Subcutaneous adipose tissue (tissue), 4 donors: ENCODE results near the gene TRIM17. TPM values are rescaled to one million over a fixed set of nuclear protein-coding genes. Genes with fewer than 3 reads are reported as not detected.

ENCODE experiments used
- CTCF ChIP-seq: fragments of 450-650 bp; IDR thresholded peaks from one replicate; pipeline ENCODE4 v1.5.1; 2016; ENCODE audit warnings: low read depth, mild to moderate bottlenecking, control low read depth, antibody characterized with exemption, moderate library complexity
- total RNA-seq, 4 donors: library from RNA; depleted of rRNA; stranded (reverse); fragments of >200 nt; gene quantifications; one replicate each; pipeline ENCODE4 v1.1.0, GENCODE V29; 2016

Gene TRIM17
- total RNA-seq, 4 donors from 2014 or later, result not detected

GRCh38 chr1:228366866-228367741, 49.6 kb downstream of the TRIM17 start:
- TF ChIP-seq CTCF, result no peak

- no peak for TF ChIP-seq CTCF
Observed at GRCh38 chr1:228366062-228366865, 50.4 kb downstream of the TRIM17 start.

DNA sequence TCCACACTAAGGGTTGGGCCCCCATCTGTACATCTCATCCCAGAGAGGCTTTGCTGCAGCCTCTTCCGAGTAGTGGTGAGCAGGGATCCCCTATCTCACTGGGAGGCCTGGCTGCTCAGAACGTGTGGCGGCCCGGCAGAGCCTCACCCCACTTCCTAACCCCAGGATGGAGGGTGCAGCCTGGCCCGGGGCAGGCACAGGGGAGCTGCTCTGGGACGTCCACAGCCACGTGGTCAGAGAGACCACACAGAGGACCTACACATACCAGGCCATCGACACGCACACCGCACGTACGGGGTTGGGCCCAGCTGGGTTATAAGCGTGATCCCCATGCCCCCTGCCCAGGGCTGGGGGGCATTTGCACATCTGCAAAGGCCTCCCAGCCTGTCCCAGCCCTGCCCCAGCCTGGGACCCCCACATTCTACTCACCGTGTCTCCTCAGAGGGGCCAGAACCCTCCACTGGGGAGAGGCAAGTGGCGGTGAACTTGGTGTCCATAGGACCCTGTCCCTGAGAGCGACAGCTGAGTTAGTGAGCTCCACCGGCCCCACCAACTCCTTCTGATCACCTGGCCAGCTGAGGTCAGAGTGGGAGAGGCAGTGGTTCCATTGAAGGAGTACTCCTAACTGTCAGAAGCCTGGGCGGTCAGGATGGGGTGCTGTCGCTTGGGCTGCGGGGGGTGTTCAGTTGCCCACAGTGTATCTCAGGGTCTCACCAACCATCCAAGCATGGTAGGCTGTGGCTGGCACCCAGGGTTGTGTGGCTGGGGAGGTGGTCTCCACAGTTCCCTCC, 51.2 kb downstream of the TRIM17 start:
- TF ChIP-seq CTCF, result no peak

DNA sequence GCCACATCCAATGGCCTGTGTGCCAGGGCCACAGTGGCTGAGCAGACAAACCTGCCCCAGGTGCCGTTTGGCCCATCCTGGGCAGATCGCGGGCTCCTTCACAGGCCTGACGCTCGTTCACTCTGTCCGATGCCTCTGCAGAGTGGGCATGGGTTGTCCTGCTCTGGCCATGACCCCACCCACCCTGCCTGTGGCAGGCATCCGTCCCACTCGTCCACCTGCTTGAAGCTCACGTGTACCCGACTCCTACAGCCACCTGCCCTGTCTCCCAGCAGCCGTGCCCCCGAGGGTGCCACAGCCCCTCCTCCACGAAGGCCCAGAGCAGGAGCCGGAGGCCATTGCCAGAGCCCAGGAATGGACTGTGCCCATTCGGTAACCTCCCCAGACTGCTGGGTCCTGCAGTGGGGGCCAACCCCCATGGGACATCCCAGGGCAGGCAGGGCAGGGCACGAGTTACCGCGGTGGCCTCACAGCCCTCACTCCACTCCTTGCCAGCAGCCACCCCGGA, 51.9 kb downstream of the TRIM17 start:
- TF ChIP-seq CTCF, result no peak

- no peak for TF ChIP-seq CTCF
Observed at GRCh38 chr1:228364068-228364705, 52.5 kb downstream of the TRIM17 start.

GRCh38 chr1:228363686-228364067, 53.0 kb downstream of the TRIM17 start:
- no peak for TF ChIP-seq CTCF
